Osteoblast (primary cell): ENCODE data around the gene TRNP1. TPM values are rescaled to one million over a fixed set of nuclear protein-coding genes. Genes with fewer than 3 reads are reported as not detected.
A peak's percentile ranks its signal among the peaks of the same experiment; 100 is the strongest.

Experiments
- DNase-seq: peaks from one replicate; pipeline ENCODE4 v3.0.0; 2011; ENCODE audit warnings: low spot score, mixed read lengths; ENCODE audit not compliant: insufficient read length; ENCODE audit errors: missing footprints
- H2AFZ ChIP-seq: 2 replicates; pipeline ENCODE4 v1.6.0; 2011; ENCODE audit warnings: mild to moderate bottlenecking, low read length
- H3K27ac ChIP-seq: 2 replicates; pipeline ENCODE4 v1.5.1; 2011; ENCODE audit warnings: mild to moderate bottlenecking, low read depth, low read length, moderate library complexity
- H3K27me3 ChIP-seq: 2 replicates; pipeline ENCODE4 v1.6.0; 2012; ENCODE audit warnings: mild to moderate bottlenecking, control low read depth, inconsistent platforms, low read length, moderate library complexity; ENCODE audit not compliant: insufficient read depth
- H3K36me3 ChIP-seq: 2 replicates; pipeline ENCODE4 v1.5.1; 2011; ENCODE audit warnings: mild to moderate bottlenecking, low read length, control low read depth, moderate library complexity; ENCODE audit not compliant: insufficient read depth
- H3K4me1 ChIP-seq: 2 replicates; pipeline ENCODE4 v1.5.1; 2011; ENCODE audit warnings: mild to moderate bottlenecking, low read length, control low read depth, moderate library complexity; ENCODE audit not compliant: insufficient read depth
- H3K4me2 ChIP-seq: 2 replicates; pipeline ENCODE4 v1.6.0; 2011; ENCODE audit warnings: mild to moderate bottlenecking, low read length; ENCODE audit not compliant: insufficient read depth
- H3K4me3 ChIP-seq: fragments of 200-600 bp; sonication (generic); 3 replicates; pipeline ENCODE4 v1.5.1; 2012; ENCODE audit warnings: mild to moderate bottlenecking, low read length, inconsistent platforms; ENCODE audit not compliant: insufficient read depth
- H3K79me2 ChIP-seq: 2 replicates; pipeline ENCODE4 v1.6.0; 2012; ENCODE audit warnings: mild to moderate bottlenecking, low read length, control low read depth, inconsistent platforms; ENCODE audit not compliant: insufficient read depth
- H3K9me3 ChIP-seq: 2 replicates; pipeline ENCODE4 v1.5.1; 2011; ENCODE audit warnings: low read depth, low read length, control low read depth
- H4K20me1 ChIP-seq: 2 replicates; pipeline ENCODE4 v1.6.0; 2012; ENCODE audit warnings: mild to moderate bottlenecking, low read length, control low read depth; ENCODE audit not compliant: insufficient read depth
- CTCF ChIP-seq: IDR thresholded peaks from 2 replicates; pipeline ENCODE4 v1.5.1; 2011; ENCODE audit warnings: mild to moderate bottlenecking, low read depth, low read length, moderate library complexity; ENCODE audit errors: extremely low read depth
- total RNA-seq: library from RNA; depleted of rRNA; stranded (reverse); fragments of >200 nt; gene quantifications from 2 replicates; pipeline ENCODE4 v1.2.3, GENCODE V29; 2012

Gene TRNP1
- total RNA-seq, 1 donor = 6.5 TPM

GRCh38 chr1:27031235-27032118, 38.0 kb downstream of the TRNP1 start:
- TF ChIP-seq CTCF = no peak
- Histone ChIP-seq H3K36me3 (no peaks in the 10 kb centered on the region), H3K79me2 (no peaks in the 10 kb centered on the region), H3K27ac (peak overlapping the region; percentile 11), H2AFZ (peak overlapping the region; percentile 96), H4K20me1 (no peaks in the 10 kb centered on the region), H3K4me2 (peak overlapping the region; percentile 87), H3K4me1 (peaks cover 15% of the 10 kb centered on the region), H3K27me3 (no peaks in the 10 kb centered on the region), H3K9me3 (no peaks in the 10 kb centered on the region), H3K4me3 (peak overlapping the region; percentile 68)
- DNase-seq = peak; percentile 93

- H2AFZ ChIP-seq = peak overlapping the region; percentile 96
- H3K27ac ChIP-seq = peak overlapping the region; percentile 11
- no peak for DNase-seq
- no peaks in the 10 kb centered on the region for H4K20me1 ChIP-seq
- peak overlapping the region; percentile 87 for H3K4me2 ChIP-seq
- no peaks in the 10 kb centered on the region for H3K9me3 ChIP-seq
- H3K36me3 ChIP-seq = no peaks in the 10 kb centered on the region
- peaks cover 14% of the 10 kb centered on the region for H3K4me1 ChIP-seq
- H3K79me2 ChIP-seq = no peaks in the 10 kb centered on the region
- H3K4me3 ChIP-seq = peak overlapping the region; percentile 68
- TF ChIP-seq CTCF = no peak
- no peaks in the 10 kb centered on the region for H3K27me3 ChIP-seq
These were observed 38.6 kb downstream of the TRNP1 start for GRCh38 chr1:27032119-27032461.

- TF ChIP-seq CTCF = no peak
- Histone ChIP-seq H3K79me2 (no peaks in the 10 kb centered on the region), H3K4me1 (peaks cover 5% of the 10 kb centered on the region), H3K27ac (no peak overlapping the region), H3K4me3 (no peak overlapping the region), H2AFZ (no peak overlapping the region), H3K36me3 (no peaks in the 10 kb centered on the region), H3K27me3 (no peaks in the 10 kb centered on the region), H4K20me1 (no peaks in the 10 kb centered on the region), H3K4me2 (no peak overlapping the region), H3K9me3 (no peaks in the 10 kb centered on the region)
- peak; percentile 65 for DNase-seq
These were observed 39.7 kb downstream of the TRNP1 start for GRCh38 chr1:27033043-27033746.

GRCh38 chr1:27035344-27035743, 41.9 kb downstream of the TRNP1 start:
- Histone ChIP-seq H2AFZ (no peak overlapping the region), H4K20me1 (no peaks in the 10 kb centered on the region), H3K9me3 (no peaks in the 10 kb centered on the region), H3K27ac (no peak overlapping the region), H3K36me3 (no peaks in the 10 kb centered on the region), H3K27me3 (no peaks in the 10 kb centered on the region), H3K4me2 (no peak overlapping the region), H3K4me1 (peaks cover 5% of the 10 kb centered on the region), H3K4me3 (no peak overlapping the region), H3K79me2 (no peaks in the 10 kb centered on the region)
- DNase-seq = no peak
- no peak for TF ChIP-seq CTCF
